Ramos (cell line): ENCODE results near the gene HOXA13.

ENCODE experiments used
- in situ Hi-C: fragments of 300-500 bp; cut with MboI; formaldehyde crosslinking; loops from one replicate; pipeline ENCODE4 v1.14.3; 2022; ENCODE audit warnings: low sequenced_read_pairs; ENCODE audit not compliant: unreplicated experiment

HOXA13 gene

DNA sequence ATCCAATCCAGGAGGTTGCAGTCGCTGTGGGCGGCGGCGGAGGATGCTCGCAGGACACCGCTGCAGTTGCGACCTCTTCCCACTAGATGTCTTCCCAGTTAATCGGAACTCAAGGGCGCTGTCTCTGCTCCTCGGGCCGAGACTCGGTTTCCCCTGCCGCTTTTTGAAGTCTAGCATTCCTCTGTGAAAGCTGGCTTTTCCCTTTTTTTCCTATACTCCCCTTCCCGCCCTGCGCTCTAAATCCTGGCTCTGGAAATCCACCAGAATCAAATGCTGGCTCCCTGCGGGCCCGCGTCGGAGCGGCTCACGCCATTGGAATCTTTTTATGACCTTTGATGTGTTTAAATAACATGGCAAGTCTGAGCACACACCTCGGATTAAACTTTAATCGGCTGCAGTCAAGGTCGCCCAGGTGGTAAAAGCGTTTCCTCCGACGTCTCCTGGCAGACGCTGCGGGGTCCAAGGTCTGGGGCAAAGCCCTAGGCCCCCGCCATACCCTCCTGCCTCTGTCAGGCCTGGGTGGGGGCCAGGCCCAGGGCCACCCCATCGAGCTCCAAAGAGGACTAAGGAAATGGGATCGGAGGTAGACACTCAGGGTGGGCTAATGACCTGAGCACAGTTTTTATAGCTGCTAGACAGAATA is 10.7 kb upstream of the HOXA13 start:
- in situ Hi-C loops, result loop anchor here (25.0 kb wide), 3 partner anchors 352 to 702 kb away; no protein-coding TSS in a partner anchor

DNA sequence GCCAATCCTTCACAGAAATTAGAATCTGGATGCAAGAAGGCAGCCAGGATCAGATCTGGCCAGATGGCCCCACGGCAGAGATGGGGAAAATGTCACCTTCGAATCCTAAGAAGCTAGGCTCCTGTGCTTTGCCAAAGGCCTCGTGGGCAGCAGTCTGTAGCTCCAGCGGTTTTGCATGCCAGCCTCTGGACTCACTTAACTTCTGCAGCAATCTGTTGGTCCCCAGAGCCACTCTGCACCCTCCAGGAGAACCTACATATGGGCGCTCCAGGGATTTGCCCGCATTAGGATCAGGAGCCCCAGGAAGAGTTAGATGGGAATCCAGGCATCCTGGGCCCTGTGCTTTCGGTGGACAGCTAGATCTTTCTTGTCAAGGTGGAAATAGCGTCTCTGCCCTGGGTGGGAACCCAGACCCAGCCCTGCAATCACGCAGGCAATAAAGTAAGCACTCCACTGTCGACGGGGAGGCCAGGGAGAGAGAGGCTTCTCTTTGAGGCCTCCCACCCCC is 10.1 kb upstream of the HOXA13 start:
- in situ Hi-C loops, result loop anchor here (10.0 to 25.0 kb wide), 4 partner anchors 352 to 805 kb away; no protein-coding TSS in a partner anchor

DNA sequence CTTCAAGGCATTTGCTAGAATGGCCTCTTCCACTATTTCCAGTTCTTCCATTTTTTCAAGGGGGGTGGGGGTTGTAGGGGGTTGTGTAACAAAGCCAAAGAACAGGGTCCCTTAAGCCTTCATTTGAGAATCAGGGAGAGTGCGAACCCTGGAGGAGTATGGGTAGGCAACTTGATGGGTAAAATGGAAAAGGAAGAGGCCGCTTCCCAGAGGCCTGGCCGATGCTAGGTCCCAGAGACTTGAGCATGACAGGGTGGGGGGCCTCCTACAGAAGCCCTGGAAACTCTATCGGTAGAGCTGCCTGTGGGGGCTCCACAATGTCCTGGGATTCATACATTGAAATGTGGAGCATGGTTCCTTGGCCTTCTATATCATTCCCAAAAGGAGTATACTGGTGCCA is 9.1 kb upstream of the HOXA13 start:
- in situ Hi-C loops, result loop anchor here (10.0 to 25.0 kb wide), 4 partner anchors 353 to 806 kb away; no protein-coding TSS in a partner anchor

DNA sequence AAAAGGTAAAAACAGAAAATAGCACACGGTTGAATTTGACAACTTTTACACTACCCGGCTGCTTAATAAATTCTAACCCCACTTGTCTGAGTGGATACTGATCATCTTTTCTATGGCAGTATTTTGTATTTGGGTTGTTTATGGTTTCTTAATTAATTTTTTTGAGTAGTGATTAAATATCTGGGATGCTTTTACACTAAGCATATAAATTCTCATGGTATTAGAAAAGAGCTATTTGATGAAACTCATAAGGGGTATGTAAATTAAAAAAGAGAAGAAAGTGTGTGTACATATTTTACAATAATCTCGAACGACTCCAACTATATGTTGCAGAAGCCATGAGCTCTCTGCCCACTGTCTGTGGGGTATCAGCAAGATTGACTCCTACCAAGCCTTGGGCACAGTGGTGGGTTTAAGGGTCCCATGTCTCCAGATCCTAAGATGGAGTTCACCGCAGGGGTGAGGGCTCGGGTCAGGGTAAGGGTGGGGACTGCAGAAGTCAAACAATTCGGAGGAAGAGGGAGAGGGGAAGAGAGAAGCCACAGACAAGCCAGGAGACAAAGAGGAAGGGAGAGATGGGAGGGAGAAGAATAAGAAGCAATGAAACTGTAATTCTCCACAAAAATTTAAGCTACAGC is 7.6 kb upstream of the HOXA13 start:
- in situ Hi-C loops, result loop anchor here (10.0 to 25.0 kb wide), 4 partner anchors 355 to 807 kb away; no protein-coding TSS in a partner anchor

DNA sequence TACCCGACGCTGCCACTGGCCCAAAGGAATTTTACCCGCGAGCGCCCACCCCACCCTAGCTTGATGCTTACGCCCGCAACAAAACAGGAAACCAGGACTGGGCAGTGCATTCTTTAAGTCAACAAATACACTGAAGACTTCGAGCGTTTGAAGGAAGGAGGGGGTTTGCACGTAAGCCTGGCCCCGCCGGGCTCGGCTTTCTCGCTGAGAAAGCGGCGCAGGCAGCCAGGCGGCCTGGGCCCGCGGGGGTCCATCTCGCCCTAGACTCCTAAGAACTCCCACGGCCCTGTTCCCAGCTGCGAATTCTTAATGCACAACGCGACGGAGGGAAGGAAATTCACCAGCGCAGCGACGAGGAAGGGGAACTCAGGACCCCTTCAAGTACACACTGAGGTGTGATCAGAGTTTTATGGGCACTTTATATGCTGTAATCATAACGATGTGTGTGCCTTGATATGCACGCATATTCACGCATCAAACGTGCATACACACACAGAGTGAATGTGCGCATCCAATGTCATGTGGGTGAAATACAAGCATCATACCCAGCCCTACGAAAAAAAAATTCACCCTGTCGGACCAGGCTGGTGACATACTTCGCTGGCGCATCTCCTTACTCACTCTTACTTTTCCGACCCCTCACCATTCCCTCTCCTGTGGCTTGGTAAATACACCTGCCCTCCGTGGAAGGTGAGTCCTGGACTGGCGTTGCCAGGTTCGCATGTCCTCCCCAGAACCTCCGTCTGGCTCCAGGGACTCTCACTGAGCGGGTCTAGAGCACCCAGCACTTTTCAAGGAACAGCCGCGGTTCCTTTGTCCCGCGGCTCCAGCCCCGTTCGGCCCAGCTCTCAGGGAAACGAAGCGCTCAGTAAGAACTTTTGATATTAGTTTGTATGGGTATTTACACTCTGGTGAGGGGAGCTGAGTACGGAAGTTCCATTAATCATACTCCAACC is 5.7 kb upstream of the HOXA13 start:
- in situ Hi-C loops, result loop anchor here (10.0 to 25.0 kb wide), 4 partner anchors 357 to 809 kb away; no protein-coding TSS in a partner anchor

DNA sequence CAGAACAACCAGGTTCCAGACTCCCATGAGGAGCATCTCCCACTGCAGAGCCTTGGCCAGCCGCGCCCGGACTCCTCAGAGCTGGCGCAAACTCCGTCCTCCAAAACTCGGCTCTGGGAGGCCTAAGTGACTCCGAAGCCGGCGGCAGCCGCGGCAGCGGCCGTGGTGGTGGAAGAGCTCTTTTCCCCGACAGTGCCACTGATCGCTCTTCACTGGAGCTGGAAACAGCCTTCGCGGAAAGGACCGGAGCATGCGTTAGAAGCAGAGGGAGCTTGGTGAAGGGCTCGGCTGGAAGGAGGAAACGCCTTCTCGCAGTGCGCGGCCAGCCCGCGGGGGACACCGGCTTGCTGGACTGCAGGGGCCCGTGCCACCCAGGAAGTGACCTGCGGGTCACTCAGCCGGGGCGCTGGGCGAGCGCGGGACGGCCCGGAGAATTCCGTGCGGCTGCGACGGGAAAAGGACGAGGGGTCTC is 5.0 kb upstream of the HOXA13 start:
- in situ Hi-C loops, result loop anchor here (10.0 to 25.0 kb wide), 4 partner anchors 357 to 810 kb away; no protein-coding TSS in a partner anchor

DNA sequence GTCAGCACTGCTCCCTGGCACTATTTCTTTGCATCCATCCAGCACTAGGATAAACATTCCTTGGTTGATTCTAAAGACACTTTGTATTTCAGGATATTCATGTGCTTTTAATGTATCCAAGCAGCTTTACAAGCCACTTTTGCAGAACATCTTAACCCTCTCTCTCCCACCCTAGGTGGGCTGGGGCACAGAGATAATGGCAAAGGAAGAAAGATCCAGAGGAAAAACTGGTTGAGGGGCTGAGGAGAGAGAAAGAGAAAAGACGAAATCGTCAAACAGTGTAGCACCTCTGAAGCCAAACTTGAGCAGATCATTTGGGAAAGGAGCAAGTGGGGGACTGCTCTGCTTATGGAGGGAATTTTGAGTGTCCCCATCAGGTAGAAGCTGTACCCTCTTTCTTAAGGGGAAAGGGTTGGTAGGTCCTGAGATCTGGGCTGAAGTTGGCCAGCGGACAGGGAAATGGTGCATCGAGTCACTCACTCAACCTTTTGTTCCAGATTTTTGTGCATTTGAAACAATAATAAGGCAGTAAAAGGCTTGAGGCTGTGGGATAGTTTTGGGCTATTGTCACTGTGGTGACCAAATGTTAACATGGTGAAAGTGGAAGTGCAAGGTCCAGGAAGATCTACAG is 4.2 kb upstream of the HOXA13 start:
- in situ Hi-C loops, result loop anchor here (10.0 to 25.0 kb wide), 4 partner anchors 358 to 811 kb away; no protein-coding TSS in a partner anchor

DNA sequence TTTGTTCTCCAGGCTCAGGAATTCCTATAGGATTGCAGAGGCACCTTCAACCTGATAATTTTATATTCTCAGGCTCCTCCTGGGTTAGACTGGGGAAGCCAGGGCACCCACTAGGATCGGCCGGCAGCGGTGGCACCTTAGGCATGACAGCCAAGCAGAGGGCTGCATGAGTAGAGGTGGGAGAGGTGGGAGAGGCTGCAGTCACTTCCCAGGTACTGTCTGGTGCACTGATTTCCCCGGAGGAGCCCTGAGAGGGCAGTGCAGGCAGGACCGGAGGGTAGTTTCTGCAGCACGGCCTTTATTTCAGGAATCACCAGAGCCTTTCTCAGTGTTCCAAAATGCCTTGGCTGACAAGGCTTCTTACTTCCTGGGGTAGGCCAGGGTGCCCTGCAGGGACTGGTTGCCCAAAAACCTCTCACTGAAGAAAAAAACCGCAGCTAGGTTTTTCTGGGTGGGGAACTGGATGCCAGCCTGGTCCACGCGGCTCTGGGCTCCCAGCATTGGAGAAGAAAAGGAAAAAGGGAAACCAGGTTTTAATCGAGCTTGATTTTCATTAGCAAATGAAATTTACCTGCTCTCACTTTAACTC is 3.6 kb upstream of the HOXA13 start:
- in situ Hi-C loops, result loop anchor here (10.0 to 25.0 kb wide), 4 partner anchors 359 to 811 kb away; no protein-coding TSS in a partner anchor

DNA sequence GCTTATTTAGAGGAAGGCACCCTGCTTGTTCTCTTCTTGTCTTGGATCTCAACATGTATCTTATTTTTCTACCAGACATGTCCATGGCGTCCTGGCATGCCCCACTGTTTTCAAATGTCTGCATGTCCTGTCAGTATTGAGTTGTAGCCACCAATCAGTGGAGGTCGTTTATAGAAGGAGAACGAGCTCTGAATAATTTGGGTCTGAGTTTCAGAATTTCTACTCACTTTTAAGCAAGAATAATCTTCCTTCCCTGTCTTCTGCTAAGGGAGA is 2.9 kb upstream of the HOXA13 start:
- in situ Hi-C loops, result loop anchor here (10.0 to 25.0 kb wide), 4 partner anchors 360 to 812 kb away; no protein-coding TSS in a partner anchor

DNA sequence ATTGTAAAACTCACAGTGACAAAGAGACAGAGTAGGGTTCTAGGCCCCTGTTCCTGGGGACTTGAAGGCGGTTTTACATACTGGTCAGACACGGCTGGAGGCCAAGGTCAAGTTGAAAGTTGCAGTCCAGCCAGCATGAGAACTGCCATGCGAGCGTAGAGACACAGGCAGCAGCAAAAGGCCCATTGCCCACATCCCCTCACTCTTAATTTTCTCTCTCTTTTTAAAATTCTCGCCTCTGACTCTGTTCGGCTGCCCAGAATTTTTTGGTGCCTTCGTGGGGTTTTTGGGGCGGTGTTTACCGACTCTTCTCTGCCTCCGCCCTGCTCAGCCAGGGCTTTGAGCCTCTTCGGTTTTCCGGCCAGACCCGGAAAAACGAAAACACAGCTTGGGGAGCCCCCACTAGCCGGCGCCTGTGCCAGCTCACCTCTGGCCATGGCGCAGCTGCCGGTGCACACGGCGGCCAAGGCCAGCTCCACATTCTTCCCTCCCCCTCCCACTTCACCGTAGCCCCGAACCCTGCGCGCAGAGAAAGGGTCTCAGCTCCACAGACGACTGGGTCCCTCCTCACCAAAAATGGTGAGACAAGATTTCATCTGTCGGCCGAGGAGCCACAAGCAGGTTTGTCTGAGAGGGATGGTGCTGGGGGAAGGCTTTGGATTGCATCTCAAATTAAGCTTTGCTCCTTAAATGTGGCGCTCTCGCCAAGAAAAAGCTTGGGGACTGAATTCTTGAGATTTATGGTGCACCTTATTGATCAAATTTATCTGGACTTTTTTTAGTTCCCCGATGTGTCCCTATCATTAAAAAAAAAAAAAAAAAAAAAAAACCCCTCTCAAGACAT is 2.3 kb upstream of the HOXA13 start:
- in situ Hi-C loops, result loop anchor here (10.0 to 25.0 kb wide), 4 partner anchors 360 to 813 kb away; no protein-coding TSS in a partner anchor

DNA sequence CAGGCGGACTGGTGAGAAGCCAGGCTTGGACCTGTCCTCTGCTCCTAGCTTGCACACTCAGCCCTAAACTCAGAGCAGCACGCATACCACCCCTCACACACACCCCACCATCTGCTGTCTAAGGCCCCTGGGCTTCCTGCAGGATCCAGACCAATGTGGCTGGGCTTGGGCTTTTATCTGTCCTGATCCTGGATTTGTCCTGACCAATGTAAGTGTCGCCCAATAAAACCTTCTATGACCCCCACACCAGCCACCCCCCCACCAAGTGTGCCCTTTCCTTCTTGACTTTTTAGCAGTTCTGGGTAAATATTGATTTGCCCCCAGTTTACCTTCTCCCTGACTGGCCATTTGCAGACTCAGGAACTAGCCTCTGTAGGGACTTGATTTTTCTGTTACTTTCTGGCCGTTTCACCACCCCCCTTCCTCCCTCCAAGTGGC is 1.7 kb upstream of the HOXA13 start:
- in situ Hi-C loops, result loop anchor here (10.0 to 25.0 kb wide), 4 partner anchors 361 to 813 kb away; no protein-coding TSS in a partner anchor

DNA sequence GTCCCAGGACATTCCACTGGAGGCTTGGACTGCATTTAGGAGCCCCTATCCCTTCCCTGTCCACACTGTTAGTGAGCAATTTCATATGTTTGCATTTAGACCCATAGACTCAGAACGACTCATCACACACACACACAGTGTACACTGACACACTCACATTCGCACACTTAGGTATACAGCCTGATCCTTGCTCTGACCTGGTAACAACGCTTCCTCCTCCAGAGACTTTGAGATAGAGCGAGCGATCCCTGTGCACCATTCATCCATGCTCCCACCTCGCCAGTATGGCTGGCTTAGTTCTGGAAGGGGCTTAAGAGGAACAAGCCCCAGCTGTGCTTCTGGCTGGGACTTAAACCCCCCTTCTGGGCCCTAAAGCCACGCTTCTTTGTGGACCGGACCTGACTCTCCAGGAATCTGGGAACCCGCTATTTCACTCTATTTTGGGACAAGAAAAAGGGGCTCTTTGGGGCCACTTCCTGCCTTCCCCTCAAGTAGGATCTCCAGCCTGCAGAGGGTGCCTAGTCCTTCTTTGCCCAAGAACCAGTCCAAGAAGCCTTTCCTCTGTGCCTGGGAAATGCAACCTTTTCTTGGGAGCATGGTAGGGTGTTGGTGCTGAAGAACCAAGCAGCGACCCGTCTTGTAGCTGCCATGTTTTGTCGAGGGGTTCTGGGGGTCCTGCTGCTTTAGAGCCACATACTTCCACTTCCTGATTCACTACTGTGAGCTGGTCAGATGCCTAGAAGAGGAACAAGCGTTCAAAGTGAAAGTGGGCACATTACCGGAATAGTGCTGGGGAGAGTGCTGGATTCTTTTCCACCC is 1.1 kb upstream of the HOXA13 start:
- in situ Hi-C loops, result loop anchor here (10.0 to 25.0 kb wide), 4 partner anchors 361 to 814 kb away; no protein-coding TSS in a partner anchor

DNA sequence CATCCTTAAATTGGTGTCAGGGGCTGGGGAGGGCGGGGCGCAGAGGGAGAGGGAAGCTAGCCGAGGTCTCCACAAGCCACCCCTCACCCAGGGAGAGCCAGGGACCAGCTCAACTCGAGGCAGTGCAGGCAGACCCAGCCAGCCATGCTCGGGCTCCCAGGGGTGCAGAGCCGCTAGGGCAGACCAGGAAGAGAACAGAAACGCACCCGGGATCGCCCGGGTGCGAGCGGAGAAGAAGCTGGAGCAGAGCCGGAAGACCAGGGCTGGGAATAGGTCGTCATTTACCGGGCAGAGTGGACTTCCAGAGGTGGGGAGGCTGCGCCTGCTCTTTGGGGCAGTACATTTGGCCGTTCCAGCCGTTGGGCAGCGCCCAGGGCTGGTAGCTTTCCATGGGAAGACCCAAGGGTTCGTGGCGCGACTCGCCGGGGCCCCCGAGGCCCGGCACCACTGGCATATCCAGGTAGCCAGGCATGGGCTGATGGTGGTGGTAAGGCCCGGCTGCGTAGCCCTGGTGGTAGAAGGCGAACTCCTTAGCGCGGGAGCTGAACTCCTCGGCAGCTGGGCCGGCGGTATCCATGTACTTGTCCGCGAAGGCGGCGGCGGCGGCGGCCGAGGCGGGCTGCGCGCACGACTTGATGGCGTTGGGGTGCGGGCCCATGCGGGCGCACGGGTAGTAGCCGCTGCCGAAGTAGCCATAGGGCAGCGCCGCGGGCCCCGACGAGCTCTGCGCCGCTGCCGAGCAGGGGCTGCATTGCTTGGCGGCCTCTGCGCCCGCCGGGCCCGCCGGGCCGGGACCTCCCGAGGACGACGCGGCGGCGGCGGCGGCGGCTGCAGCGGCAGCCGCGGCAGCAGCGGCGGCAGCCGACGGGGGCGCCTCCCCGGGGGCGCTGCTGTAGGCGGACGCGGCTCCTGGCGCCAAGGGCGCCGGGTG is 755 bp downstream of the HOXA13 start:
- in situ Hi-C loops, result loop anchor here (10.0 kb wide), 1 partner anchor 896 kb away; no protein-coding TSS in a partner anchor

DNA sequence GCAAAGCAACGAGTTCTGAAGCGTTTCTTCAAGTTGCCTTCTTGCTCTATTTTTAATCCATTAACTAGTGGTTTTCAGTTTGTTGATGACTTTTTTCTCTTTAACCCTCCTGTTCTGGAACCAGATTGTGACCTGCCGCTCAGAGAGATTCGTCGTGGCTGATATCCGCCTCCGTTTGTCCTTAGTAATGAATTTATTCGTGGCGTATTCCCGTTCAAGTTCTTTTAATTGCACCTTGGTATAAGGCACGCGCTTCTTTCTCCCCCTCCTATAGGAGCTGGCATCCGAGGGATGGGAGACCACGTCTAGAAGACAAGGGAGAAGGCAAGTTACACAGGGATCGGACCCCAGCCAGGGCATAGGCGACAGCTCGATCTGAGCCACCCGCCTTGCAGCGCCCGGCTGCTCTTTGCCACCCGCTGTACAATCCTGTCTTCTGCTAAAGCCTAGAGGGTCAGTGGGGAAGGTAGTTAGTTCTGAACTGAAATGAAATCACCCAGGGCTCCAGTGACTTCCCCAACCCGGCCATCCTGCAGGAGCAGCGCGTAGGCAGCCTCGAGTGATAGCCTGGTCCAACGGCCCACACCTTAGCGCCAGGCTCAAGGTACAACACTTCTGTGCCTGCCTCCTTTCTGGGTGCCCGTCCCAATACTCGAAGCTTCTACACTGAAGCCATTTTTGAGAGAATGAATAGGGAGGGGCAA is 1.6 kb downstream of the HOXA13 start:
- in situ Hi-C loops, result loop anchor here (10.0 kb wide), 1 partner anchor 897 kb away; no protein-coding TSS in a partner anchor
